HG03432 (cell line): ENCODE results near the gene MAPRE2.

Experiments
- ATAC-seq: cut with Tn5 transposase; IDR thresholded peaks from one replicate; pipeline ENCODE4 v1.9.1; 2021; ENCODE audit warnings: mild to moderate bottlenecking, moderate library complexity; ENCODE audit not compliant: unreplicated experiment

MAPRE2 gene

DNA sequence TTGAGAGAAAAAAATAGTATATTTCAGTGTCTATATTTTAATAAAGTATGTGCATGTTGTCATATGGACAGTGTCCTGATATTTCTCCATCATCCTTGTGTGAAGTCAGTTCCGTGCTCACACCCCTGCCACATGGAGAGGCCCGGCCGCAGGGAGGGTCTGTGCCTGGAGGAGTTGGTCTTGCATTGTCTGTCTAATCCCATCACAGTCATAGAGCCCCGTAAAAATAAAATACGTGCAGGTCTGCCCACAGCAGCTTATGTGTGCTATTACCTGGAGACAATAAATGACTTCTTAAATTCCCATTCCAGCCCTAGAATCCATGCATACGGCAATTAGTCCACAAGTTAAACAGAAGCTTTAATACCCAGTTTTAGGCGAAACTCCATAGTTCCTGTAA lies 20.1 kb downstream of the MAPRE2 start:
- ATAC-seq = no peak

DNA sequence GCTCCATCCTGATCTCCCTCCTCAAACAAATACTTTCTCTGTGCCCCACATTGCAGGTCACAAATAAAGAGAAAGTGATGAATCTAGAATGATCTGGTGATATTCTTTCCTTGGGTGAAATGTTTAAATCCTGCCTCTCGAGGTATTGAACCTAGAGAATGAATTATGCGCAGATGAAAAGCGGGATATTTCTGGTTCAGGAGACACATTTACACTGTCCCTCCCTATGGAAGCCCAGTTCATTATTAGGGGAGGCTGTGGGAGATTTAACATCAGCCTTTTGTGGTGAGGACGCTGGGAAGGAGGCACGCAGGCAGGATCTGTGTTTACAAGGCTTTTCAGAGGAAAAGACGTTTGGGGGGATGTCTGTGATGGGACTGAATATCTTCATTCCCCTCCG lies 20.6 kb downstream of the MAPRE2 start:
- no peak for ATAC-seq

DNA sequence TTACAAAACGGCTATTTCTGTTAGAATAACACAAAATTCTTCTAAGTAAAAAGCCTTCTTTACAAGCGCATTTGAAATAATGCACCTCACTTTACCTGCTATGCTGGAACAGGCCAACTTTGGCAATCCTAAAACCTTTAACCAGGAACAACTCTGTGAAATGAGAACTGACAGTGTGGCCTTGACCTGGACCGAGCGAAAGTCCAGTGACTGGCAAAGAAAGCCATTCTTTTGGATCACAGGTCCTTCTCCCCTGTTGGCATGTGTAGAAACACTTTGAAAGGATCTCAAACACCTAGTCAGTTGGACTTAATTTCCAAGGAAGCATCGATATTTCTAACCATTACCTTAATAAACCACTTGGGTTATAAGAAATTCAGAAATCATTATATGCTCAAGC lies 21.2 kb downstream of the MAPRE2 start:
- no peak for ATAC-seq

DNA sequence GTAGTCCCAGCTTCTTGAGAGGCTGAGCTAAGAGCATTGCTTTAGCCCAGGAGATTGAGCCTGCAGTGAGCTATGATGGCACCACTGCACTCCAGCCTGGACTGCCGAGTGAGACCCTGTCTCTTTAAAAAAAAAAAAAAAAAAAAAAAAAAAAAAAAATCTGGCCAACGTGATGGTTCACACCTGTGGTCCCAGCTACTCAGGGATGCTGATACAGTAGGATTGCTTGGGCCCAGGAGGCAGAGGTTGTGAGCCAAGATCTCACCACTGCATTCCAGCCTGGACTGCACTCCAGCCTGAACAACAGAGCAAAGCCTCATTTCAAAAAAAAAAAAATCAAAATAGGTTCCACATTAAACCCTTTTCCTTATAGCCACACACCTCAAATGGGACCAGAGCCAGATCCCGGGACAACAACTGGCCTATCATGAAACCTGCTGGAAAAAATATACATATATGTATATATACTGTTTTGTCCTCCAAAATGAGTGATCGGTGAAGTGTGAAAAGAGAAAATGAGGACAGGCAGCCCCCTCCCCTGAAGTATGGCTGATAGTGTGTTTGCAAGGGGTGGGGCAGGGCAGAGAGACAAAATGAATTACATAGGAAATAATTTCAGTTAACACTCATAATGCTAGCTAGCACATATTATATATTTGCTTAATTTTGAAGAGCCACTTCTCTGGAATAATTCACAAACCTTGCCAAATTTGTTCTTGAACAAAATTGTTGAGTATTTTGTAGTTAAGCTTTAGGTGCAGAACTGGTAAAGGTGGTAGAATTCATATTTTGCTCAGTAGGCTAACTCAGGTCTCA lies 22.9 kb downstream of the MAPRE2 start:
- no peak for ATAC-seq

DNA sequence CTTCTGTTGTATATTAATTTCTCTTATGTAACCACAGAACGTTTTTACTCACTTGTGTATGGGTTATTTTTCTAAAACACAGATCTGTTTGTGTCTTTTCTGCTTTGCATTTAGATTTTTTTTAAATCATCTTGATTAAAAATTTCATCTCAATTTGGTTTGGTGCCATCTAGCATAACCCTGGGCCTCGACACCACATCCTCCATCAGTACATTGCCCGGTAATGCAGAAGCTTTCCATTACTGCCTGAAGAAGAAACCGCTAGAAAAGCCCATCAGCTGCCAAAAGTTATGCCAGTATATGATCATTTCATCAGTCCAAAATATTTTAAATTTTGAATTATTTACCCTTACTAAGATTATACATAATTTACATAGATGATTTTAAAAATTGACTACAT lies 26.2 kb downstream of the MAPRE2 start:
- ATAC-seq = no peak

DNA sequence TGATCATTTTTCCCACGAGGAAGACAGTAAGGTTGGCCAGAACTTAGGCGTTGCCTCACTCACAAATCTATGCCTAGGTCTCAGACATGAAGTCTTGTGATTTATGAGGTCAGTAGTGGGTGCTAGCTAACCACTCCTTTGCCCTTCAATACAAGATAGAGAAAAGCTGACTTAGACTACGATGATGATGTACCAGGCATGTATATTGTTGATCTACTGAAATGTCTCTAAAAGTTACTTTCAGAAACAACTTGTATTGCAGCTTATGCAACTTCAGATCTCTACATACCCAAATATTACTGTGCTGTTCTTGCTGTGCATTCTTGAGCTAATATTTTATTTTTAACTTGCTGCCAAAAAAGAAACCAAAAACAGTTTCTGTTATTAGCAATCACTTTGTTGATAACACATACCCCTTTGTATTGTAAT lies 30.6 kb downstream of the MAPRE2 start:
- peak; percentile 74 for ATAC-seq

DNA sequence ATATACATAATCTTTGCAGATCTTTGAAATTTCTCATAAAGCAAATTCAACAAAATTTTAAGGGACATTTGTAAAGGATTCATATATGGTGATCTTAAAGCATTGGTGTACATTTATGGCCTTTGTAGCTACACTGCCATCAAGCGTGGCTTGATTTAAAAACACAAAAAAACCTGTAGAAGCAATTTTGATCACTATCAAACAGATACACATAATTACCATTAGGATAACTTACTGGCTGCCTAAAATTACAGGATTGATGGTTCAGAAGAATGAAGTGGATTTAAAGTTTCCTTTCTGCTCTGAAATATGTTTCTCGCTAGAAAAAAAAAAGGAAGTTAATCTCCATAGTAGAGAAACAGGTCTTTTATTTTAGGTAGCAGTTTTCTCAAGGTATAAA lies 31.4 kb downstream of the MAPRE2 start:
- no peak for ATAC-seq

DNA sequence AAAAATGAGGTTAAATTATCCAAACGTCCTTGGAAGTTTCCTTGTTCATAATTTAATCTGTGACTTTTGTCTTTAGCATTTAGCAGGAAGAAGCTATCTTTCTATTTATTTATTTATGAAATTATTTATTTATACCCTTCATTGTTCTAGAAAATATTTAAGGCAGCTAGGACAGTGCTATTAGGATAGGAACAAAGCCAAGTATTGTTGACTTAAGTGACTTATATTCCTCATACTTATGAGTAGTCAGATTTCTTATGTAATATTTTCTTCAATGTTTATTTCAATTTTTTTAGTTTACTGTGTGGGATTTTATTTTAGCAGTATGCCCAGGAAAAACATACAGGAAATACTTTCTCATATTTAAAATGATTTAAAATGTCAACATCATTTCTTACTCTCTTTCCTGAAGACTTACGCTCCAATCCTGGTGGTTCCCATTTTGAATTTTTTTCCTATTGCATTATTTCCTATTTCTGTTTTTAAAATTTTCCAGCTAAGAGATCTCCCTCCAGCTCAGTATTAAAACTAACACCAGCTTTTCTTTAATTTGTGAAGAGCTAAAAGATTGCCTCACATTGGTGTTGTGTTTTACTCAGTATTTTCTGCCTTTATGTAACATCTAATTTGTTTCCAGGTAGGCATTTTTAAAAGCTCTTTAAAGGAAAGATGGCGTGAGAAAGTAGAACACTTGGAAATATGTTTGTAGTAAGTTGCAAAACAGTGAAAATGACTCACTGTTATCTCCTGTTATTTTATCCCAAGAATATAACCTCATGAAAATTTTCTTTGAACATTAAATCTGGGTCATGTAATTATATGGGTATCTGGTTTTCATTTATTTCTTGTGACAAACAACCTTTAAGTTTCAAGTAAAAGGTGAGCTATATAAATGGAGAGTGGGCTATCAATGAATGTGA lies 32.2 kb downstream of the MAPRE2 start:
- ATAC-seq = no peak

DNA sequence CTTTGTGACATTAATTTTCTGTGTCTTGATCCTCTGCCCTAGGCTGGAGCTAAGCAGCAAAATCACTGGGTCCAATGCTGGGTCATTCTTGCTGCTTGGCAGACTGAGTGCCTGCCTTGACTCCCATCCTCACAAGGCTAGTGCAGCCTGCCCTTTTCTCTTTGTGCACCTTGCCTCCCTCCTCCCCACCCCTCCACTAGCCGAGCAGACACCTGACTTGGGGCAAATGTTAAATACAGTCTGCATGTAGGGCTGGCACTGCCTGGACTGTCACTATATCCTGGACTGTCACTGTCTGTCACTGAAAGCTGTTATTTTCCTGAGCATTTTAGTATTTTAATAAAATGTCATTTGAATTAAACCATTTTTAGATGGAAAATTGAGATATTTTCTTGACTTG lies 33.4 kb downstream of the MAPRE2 start:
- no peak for ATAC-seq

DNA sequence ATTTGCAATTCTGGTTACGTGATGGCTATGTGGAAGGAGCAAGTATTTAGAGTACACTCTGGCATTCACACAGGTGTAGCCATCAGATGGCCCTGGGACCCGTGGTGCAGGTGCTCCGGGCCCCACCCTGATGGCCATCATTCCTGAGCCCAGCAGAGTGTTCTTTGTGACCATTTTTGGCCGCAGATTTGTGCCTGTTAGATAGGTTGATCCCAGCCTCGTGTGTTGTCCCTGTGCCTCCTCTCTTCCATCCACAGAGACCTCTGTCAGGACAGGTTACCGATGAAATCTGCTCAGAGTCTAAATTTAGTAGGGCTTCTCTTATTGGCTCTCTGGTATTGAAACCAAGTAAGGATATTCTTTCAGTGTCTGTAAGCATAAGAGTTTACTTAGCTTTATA lies 33.9 kb downstream of the MAPRE2 start:
- ATAC-seq = no peak

DNA sequence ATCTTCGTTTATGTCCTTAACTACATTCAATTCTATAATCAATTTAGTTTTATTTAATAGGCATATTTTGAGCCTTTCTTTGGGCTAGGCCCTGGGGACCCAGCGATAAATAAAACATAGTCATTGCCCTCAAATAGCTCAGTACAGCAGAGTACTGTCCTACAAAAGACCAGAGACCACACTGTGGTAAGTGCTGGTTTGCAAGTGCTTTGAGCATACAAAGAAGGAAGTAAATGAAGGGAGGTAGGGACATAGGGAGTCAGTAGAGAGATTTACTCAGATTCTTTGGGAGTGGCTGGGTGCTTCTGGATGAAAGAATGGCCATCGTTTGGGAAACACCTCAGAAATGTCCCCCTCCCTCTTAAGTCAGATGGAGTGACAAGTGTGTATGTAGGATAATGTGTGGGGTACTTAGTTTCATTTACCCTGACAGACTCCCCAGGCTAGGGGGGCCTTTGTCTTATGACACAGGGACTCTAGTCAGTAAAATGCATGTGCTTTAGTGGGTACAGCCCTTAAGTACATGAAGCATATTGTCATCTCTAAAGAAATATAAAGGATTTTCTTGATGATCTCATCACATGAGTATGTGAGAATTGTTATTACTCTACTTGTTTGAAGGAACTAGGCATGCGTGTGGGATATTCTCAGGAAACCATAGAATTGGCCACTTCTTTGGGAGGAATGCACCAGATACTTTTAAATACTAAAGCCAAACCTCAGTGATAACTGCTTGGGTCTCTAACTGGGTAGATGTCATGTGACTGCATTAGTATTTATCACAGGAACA lies 35.1 kb downstream of the MAPRE2 start:
- no peak for ATAC-seq

DNA sequence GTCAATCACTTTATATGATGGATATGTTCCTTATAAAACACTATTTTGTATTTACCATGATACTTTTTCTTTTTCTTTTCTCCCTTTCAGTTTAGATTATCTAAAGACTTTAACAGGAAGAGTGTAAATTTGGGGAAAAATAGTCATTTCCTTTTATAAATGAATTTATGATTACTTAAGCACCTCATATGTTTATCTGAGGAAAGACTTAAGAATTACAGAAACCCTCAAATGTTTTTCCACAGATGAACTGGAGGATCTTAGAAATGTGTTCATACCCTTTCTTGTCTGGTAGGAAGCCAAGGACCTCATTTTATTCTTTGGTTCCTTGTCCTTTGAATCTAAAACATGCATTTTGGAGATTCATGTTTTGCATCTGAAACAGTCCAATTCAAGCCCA lies 36.7 kb downstream of the MAPRE2 start:
- no peak for ATAC-seq

DNA sequence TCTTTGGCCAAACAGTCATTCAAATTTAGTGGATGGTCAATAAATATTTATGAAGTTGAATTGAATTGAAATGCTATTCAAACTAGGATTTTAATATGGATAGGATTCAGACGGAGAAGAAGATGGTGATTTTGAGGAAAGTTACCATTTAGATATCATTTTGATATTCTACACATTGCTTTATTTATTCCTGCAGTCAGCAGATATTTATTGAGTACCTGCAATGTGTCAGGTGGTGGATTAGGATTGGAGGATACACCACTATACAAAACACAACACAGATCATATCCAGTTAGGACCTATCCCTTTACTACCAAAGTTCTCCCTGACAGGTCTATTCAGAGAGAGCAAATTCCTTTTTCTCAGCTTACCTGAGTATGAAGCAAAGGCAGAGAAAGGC lies 38.8 kb downstream of the MAPRE2 start:
- no peak for ATAC-seq

DNA sequence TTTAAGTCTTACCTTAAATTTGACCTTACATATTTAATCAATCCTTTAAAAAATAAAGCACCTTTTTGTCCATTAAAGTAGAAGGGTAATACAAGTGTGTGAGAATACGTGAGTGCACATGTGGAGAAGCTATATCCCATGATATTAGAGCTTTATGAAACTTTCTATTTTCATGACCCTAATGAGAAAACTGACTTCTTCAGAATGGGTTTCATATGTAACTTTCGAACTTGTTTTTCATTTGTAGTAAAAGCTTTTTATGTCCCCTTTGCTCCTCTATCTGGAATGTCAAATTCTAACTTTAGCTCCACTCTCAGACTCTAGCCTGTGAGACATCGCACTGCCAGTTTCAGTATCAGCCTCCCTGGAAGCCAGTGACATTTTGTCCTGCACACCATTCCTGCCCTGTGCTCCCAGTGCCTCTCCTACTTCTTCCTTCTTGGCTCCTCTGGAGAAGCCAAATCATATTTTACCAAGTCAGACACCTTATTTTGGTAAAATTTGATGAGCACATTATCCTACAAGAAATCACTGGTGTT lies 42.0 kb downstream of the MAPRE2 start:
- ATAC-seq = no peak

DNA sequence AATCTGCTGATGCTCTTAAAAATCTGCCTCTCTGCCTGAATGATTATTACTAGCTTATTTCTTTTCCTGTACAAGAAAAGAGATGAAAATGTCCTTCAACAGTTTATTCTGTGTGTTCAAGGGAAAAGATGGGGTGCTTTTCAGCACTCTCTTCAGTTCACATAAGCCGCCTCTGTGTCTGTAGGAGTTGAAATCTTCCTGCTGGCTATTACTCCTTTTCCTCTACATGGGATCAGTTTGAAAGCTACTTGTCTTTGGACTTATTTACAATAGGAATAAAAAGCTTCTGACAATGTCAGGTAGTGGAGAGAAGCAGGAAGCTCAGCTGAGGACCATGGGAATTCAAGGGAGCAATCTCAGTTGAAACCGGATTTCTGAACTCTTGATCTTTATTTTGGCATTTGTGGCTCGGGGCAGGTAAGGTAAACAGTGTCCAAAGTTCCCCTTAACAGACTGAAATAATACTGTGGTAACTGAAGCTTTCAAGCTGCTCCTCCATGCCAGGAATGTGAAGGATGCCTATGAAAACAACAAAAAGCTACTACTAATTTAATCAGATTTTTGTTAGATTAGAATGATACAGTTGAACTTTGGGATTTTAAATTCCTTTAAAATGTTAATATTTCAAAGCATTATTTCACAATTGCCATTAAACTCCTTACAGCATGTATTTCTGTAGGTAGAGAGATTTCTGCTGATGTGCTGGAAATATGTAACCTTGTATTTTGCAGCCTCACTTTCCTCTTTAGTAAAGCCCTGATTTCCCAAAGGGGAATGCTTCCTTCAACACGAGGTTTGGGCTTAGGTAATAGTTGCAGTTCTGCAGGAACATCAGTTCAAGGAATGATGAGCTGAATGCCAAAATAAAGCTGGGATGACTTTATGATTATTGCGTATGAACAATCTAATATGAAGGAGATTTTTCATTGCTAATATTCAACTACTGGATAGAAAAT lies 43.6 kb downstream of the MAPRE2 start:
- no peak for ATAC-seq

DNA sequence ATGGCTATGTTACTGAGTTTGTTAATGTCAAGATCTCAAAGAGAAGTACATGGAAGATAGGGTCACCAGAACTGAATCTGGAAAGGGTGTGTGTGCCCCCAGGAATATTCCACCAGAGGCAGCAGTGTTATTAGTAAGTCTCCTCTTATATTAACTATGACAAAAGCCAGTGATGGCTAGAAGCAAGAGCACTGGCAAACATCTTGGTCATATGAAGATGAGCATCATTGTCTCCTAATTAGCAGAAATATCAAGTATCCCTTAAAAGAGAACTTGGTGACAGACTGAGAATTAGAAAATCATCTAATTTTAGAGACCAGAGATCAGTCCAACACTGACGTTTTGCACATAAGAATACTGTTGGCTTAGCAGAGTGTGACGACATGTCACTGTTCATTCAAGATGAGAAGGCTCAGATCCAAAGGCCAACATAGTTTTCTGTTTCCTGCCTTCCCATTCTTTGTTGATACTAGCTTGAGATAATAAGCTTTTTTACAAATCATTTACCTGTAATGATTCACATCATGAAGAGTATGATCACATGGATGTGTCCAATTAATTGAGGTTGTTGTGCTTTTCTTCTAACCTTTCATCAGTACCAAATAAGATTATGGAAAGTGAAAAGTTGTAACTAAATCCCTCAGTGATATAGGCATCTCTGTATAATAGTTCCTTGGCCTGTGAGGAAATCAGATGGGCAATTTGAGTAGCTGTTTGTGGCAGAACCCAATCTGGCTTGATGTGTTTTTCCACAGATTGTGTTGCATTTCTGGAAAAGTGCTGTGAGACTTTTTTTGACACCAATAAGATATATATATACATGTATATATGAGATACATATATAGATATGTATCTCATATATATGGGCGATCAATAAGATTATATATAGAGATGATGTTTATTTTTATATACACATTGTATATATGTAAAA lies 44.5 kb downstream of the MAPRE2 start:
- no peak for ATAC-seq

DNA sequence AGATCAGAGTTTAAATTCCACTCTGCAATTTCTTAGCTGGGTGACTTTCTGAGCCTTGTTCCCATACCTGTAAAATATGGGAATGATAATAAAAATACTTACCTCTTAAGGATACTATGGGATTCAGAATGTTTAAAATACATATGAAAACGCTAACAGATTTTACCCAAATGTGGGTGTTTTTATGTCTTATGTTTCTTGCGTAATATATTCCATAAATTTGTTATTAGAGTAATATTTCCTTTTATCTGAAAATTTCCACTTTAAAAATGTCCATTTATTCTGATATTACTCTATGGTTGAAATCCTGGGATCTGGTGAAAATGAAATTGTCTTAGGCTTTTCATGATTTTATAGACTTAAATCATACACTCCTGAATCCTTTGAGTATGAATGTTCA lies 45.5 kb downstream of the MAPRE2 start:
- ATAC-seq = no peak

DNA sequence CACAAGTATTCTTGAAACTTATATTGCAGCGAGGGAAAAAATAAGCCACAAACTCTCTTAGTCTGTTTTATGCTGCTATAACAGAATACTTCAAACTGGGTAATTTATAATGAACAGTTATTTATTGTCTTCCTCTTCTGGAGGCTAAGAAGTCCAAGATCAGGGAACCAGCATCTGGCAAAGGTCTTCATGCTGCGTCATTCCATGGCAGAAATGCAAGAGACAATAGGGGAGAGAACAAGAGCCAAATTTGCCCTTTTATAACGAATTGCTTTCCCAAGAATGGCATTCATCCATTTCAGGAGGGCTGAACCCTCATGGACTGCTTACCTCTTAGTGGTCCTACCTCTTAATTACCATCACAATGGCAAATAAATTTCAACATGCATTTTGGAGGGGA lies 46.5 kb downstream of the MAPRE2 start:
- ATAC-seq = no peak

DNA sequence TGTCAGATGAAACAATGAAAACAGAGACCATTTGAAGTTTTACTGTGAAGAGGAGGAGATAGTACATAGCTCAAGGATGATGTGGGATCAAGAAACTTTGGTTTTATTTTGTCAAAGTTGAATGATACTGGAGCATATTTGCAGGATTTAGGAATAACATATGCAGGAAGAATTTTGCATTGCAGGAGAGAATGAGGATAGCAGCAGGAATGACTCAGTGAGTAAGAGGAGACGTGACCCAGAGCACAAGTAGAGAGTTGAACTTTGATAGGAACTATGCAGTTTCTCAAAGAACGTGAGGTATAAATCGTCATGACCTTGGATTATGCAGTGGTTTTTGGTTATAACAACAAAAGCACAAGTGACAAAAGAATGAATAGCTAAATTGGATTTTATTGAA lies 47.7 kb downstream of the MAPRE2 start:
- no peak for ATAC-seq
